Panc1 (cell line): ENCODE results near the gene AMIGO3. TPM values are rescaled to one million over a fixed set of nuclear protein-coding genes. Genes with fewer than 3 reads are reported as not detected.

ENCODE experiments used
- ATAC-seq: fragments of 200-7000 bp; cut with Tn5 transposase; 2 replicates; pipeline ENCODE4 v1.9.1; 2020; ENCODE audit warnings: mild to moderate bottlenecking, moderate library complexity
- BruUV-seq: library from RNA; stranded (reverse); fragments of 400-500 nt; replicated peaks from 2 replicates; lab custom pipeline; 2021; lab: Mats Ljungman, UMichigan
- CTCF ChIA-PET: fragments of 300-600 bp; sonication (Branson Sonifier 250); formaldehyde crosslinking; loops from one replicate; lab custom pipeline; 2022; ENCODE audit warnings: antibody characterized with exemption; lab: Charles Lee
- POLR2A ChIA-PET: fragments of 300-600 bp; sonication (Branson Sonifier 250); formaldehyde crosslinking; loops from one replicate; lab custom pipeline; 2022; ENCODE audit warnings: antibody characterized with exemption; lab: Charles Lee
- DNase-seq: peaks from one replicate; pipeline ENCODE4 v3.0.0-alpha.2; 2010; ENCODE audit warnings: low read depth, low spot score
- H3K27ac ChIP-seq: 2 replicates; pipeline ENCODE4 v1.5.1; 2011; ENCODE audit warnings: mild to moderate bottlenecking, low read length, inconsistent platforms
- H3K27me3 ChIP-seq: fragments of 200-500 bp; sonication (Bioruptor generic); 2 replicates; pipeline ENCODE4 v1.6.0; 2014; ENCODE audit warnings: low read length, inconsistent platforms; ENCODE audit not compliant: control insufficient read depth, insufficient read depth
- H3K36me3 ChIP-seq: fragments of 200-500 bp; sonication (Bioruptor generic); 2 replicates; pipeline ENCODE4 v1.5.1; 2014; ENCODE audit warnings: inconsistent platforms, mild to moderate bottlenecking, low read length, moderate library complexity; ENCODE audit not compliant: control insufficient read depth, insufficient read depth
- H3K4me1 ChIP-seq: 2 replicates; pipeline ENCODE4 v1.5.1; 2011; ENCODE audit warnings: inconsistent platforms, mild to moderate bottlenecking, low read length, moderate library complexity; ENCODE audit not compliant: control insufficient read depth, insufficient read depth
- H3K4me3 ChIP-seq, 2 experiments: 2 replicates each; pipeline ENCODE4 v1.5.1; 2011 to 2012; ENCODE audit warnings: low read depth in 2 of 2, low read length in 2 of 2, mild to moderate bottlenecking in 2 of 2, inconsistent platforms in 1 of 2, moderate library complexity in 1 of 2
- H3K9me3 ChIP-seq: fragments of 200-500 bp; sonication (Bioruptor generic); 2 replicates; pipeline ENCODE4 v1.5.1; 2014; ENCODE audit warnings: low read depth, mild to moderate bottlenecking, inconsistent platforms, low read length, moderate library complexity; ENCODE audit not compliant: control insufficient read depth, insufficient read depth
- CTCF ChIP-seq: fragments of 450-650 bp; IDR thresholded peaks from 2 replicates; pipeline ENCODE4 v1.5.1; 2017; ENCODE audit warnings: mild to moderate bottlenecking
- POLR2AphosphoS5 ChIP-seq: IDR thresholded peaks from 2 replicates; pipeline ENCODE4 v1.6.1; 2012; ENCODE audit warnings: mild to moderate bottlenecking, low read depth, low read length, moderate library complexity
- REST ChIP-seq, 2 experiments: IDR thresholded peaks; 2 replicates each; pipeline ENCODE4 v1.6.1; 2011 to 2012; ENCODE audit warnings: low read depth in 2 of 2, control low read depth in 1 of 2, low read length in 1 of 2, mild to moderate bottlenecking in 1 of 2, moderate library complexity in 1 of 2; ENCODE audit not compliant: insufficient read depth in 1 of 2
- SIN3A ChIP-seq: IDR thresholded peaks from 2 replicates; pipeline ENCODE4 v1.6.1; 2012; ENCODE audit warnings: low read depth, mild to moderate bottlenecking, low read length, moderate library complexity, borderline replicate concordance; ENCODE audit not compliant: insufficient read depth
- TCF7L2 ChIP-seq: IDR thresholded peaks from 2 replicates; pipeline ENCODE4 v1.6.1; 2011; ENCODE audit warnings: mild to moderate bottlenecking, low read depth, low read length, inconsistent platforms
- in situ Hi-C: cut with HindIII; loops from 2 replicates; pipeline ENCODE4 v1.10.0; 2016; ENCODE audit warnings: low sequenced_read_pairs, low pct_unique_long_range_greater_than_20kb
- intact Hi-C: fragments of 100-400 bp; cut with micrococcal nuclease; formaldehyde crosslinking; loops from one replicate; pipeline ENCODE4 v1.10.0; 2022; ENCODE audit not compliant: unreplicated experiment
- total RNA-seq: library from RNA; stranded (reverse); gene quantifications from one replicate; pipeline ENCODE4 v1.2.1, GENCODE V29; 2021; ENCODE audit not compliant: unreplicated experiment

AMIGO3 gene
- total RNA-seq, 1 experiment from 2014 or later, result 0.72 TPM

- intact Hi-C loops (no loop called here), in situ Hi-C loops (no loop called here)
- ChIA-PET CTCF (no interaction called here), POLR2A (no interaction called here)
- H3K9me3 ChIP-seq, result no peaks in the 10 kb centered on the region
- BruUV-seq, result no TSS peak
- H3K4me3 ChIP-seq, result no peak overlapping the region
- H3K36me3 ChIP-seq, result peaks cover 5% of the 10 kb centered on the region; the same call in 1 of the 2 replicates
- H3K4me1 ChIP-seq, result no peaks in the 10 kb centered on the region
- no peak for DNase-seq
- no peak for ATAC-seq
- no peak for TF ChIP-seq POLR2AphosphoS5
- TF ChIP-seq CTCF, result no peak
- no peak for TF ChIP-seq SIN3A
- TF ChIP-seq TCF7L2, result no peak
- H3K27ac ChIP-seq, result no peak overlapping the region
- no peaks in the 10 kb centered on the region for H3K27me3 ChIP-seq
These were observed 10.6 kb upstream of the AMIGO3 start for GRCh38 chr3:49729966-49730609.

- Histone ChIP-seq H3K4me1 (peaks cover 8% of the 10 kb centered on the region), H3K4me3 (no peak overlapping the region), H3K27ac (no peak overlapping the region), H3K9me3 (no peaks in the 10 kb centered on the region), H3K27me3 (no peaks in the 10 kb centered on the region), H3K36me3 (peaks cover 6% of the 10 kb centered on the region; the same call in 1 of the 2 replicates)
- CTCF ChIA-PET, result no interaction called here
- POLR2A ChIA-PET, result no interaction called here
- BruUV-seq, result no TSS peak
- DNase-seq, result no peak
- intact Hi-C loops (no loop called here), in situ Hi-C loops (no loop called here)
- no peak for ATAC-seq
- TF ChIP-seq CTCF (no peak), SIN3A (no peak), TCF7L2 (no peak), REST (IDR thresholded peaks at IDR 0.05; ENCODE audit: insufficient read depth in 1 of 2, low read depth in 2 of 2, low read length in 1 of 2) (no peak), POLR2AphosphoS5 (no peak)
These were observed 8.5 kb upstream of the AMIGO3 start for GRCh38 chr3:49727924-49728361.
